Stomach smooth muscle (tissue), 2 donors: ENCODE measurements around the gene ANXA2.

Source experiments
- H3K27ac ChIP-seq: one replicate; pipeline ENCODE4 v1.7.0; 2013; ENCODE audit warnings: mild to moderate bottlenecking, low read length, inconsistent platforms
- H3K27me3 ChIP-seq, 2 donors: one replicate each; pipeline ENCODE4 v1.7.0; 2013; ENCODE audit warnings: low read length in 2 of 2; ENCODE audit not compliant: insufficient read depth in 2 of 2, control insufficient read depth in 1 of 2
- H3K36me3 ChIP-seq, 2 donors: one replicate each; pipeline ENCODE4 v1.7.0; 2013; ENCODE audit warnings: low read length in 2 of 2; ENCODE audit not compliant: control insufficient read depth in 2 of 2, insufficient read depth in 2 of 2
- H3K4me1 ChIP-seq: one replicate; pipeline ENCODE4 v1.7.0; 2013; ENCODE audit warnings: low read length; ENCODE audit not compliant: control insufficient read depth, insufficient read depth
- H3K4me3 ChIP-seq, 2 donors: one replicate each; pipeline ENCODE4 v1.7.0; 2013; ENCODE audit warnings: low read length in 2 of 2
- H3K9ac ChIP-seq, 2 donors: one replicate each; pipeline ENCODE4 v1.7.0; 2013; ENCODE audit warnings: low read length in 2 of 2, mild to moderate bottlenecking in 1 of 2
- H3K9me3 ChIP-seq, 2 donors: one replicate each; pipeline ENCODE4 v1.7.0; 2013; ENCODE audit warnings: low read length in 2 of 2; ENCODE audit not compliant: control insufficient read depth in 2 of 2
- donor health status: healthy.
- donor health status: Pancreatic carcinoma.

Gene ANXA2

GRCh38 chr15:60379185-60379524 is 18.6 kb downstream of the ANXA2 start:
- peaks cover 15 to 26% of the 10 kb centered on the region in 2 donors for H3K36me3 ChIP-seq
- no peak overlapping the region for H3K27ac ChIP-seq
- peaks cover 33% of the 10 kb centered on the region for H3K4me1 ChIP-seq
- H3K9ac ChIP-seq, result no peak overlapping the region
- no peak overlapping the region for H3K4me3 ChIP-seq
- H3K9me3 ChIP-seq, result no peaks in the 10 kb centered on the region
- no peaks in the 10 kb centered on the region for H3K27me3 ChIP-seq

- Histone ChIP-seq H3K27ac (no peak overlapping the region), H3K9me3 (no peaks in the 10 kb centered on the region), H3K4me3 (no peak overlapping the region), H3K36me3 (peaks cover 12 to 26% of the 10 kb centered on the region in 2 donors), H3K27me3 (no peaks in the 10 kb centered on the region), H3K4me1 (peaks cover 51% of the 10 kb centered on the region), H3K9ac (no peak overlapping the region)
Measured at GRCh38 chr15:60376677-60377095, 21.1 kb downstream of the ANXA2 start.

- Histone ChIP-seq H3K4me1 (peaks cover 64% of the 10 kb centered on the region), H3K9ac (peak overlapping the region in 1 of 2 donors; percentile 7), H3K36me3 (peaks cover 5 to 18% of the 10 kb centered on the region in 2 donors)
Measured at GRCh38 chr15:60375306-60375705, 22.5 kb downstream of the ANXA2 start.

GRCh38 chr15:60374628-60375081 is 23.1 kb downstream of the ANXA2 start:
- Histone ChIP-seq H3K27ac (peak overlapping the region; percentile 60), H3K36me3 (peaks cover under 1 to 17% of the 10 kb centered on the region in 2 donors), H3K9me3 (no peaks in the 10 kb centered on the region), H3K27me3 (no peaks in the 10 kb centered on the region), H3K9ac (peak overlapping the region; percentile 7 to 42), H3K4me3 (peak overlapping the region in 1 of 2 donors; percentile 44), H3K4me1 (peaks cover 60% of the 10 kb centered on the region)

More at GRCh38 chr15:60375306-60375705, 22.5 kb downstream of the ANXA2 start:
- H3K27ac ChIP-seq, result peak overlapping the region; percentile 60
- H3K27me3 ChIP-seq, result no peaks in the 10 kb centered on the region
- no peak overlapping the region for H3K4me3 ChIP-seq
- H3K9me3 ChIP-seq, result no peaks in the 10 kb centered on the region

GRCh38 chr15:60374209-60374608 is 23.6 kb downstream of the ANXA2 start:
- peak overlapping the region in 1 of 2 donors; percentile 44 for H3K4me3 ChIP-seq
- H3K27ac ChIP-seq, result peak overlapping the region; percentile 60
- H3K9ac ChIP-seq, result peak overlapping the region; percentile 7 to 47

GRCh38 chr15:60373745-60374144 is 24.0 kb downstream of the ANXA2 start:
- Histone ChIP-seq H3K4me1 (peaks cover 60% of the 10 kb centered on the region), H3K27me3 (no peaks in the 10 kb centered on the region), H3K36me3 (peaks cover 0 to 14% of the 10 kb centered on the region in 2 donors), H3K9me3 (no peaks in the 10 kb centered on the region), H3K4me3 (no peak overlapping the region), H3K9ac (no peak overlapping the region), H3K27ac (peak overlapping the region; percentile 60)

More at GRCh38 chr15:60374209-60374608, 23.6 kb downstream of the ANXA2 start:
- Histone ChIP-seq H3K9me3 (no peaks in the 10 kb centered on the region), H3K4me1 (peaks cover 60% of the 10 kb centered on the region), H3K36me3 (peaks cover 0 to 14% of the 10 kb centered on the region in 2 donors), H3K27me3 (no peaks in the 10 kb centered on the region)

- Histone ChIP-seq H3K4me1 (peaks cover 60% of the 10 kb centered on the region), H3K27me3 (no peaks in the 10 kb centered on the region), H3K4me3 (no peak overlapping the region), H3K9ac (no peak overlapping the region), H3K27ac (peak overlapping the region; percentile 60), H3K36me3 (peaks cover 0 to 14% of the 10 kb centered on the region in 2 donors), H3K9me3 (no peaks in the 10 kb centered on the region)
Measured at GRCh38 chr15:60373327-60373726, 24.5 kb downstream of the ANXA2 start.

- peaks cover 60% of the 10 kb centered on the region for H3K4me1 ChIP-seq
- H3K4me3 ChIP-seq, result no peak overlapping the region
- H3K9me3 ChIP-seq, result no peaks in the 10 kb centered on the region
- no peak overlapping the region for H3K9ac ChIP-seq
- H3K36me3 ChIP-seq, result peaks cover 0 to 14% of the 10 kb centered on the region in 2 donors
- peak overlapping the region; percentile 31 for H3K27ac ChIP-seq
- H3K27me3 ChIP-seq, result no peaks in the 10 kb centered on the region
Measured at GRCh38 chr15:60372756-60373155, 25.0 kb downstream of the ANXA2 start.

GRCh38 chr15:60372227-60372626 is 25.6 kb downstream of the ANXA2 start:
- Histone ChIP-seq H3K9me3 (no peaks in the 10 kb centered on the region), H3K9ac (no peak overlapping the region), H3K27ac (peak overlapping the region; percentile 31), H3K36me3 (peaks cover 0 to 14% of the 10 kb centered on the region in 2 donors), H3K27me3 (no peaks in the 10 kb centered on the region), H3K4me3 (no peak overlapping the region), H3K4me1 (peaks cover 60% of the 10 kb centered on the region)

- Histone ChIP-seq H3K36me3 (peaks cover 0 to 9% of the 10 kb centered on the region in 2 donors), H3K4me3 (peak overlapping the region in 1 of 2 donors; percentile 49), H3K27me3 (no peaks in the 10 kb centered on the region), H3K27ac (peak overlapping the region; percentile 31), H3K9ac (peak overlapping the region in 1 of 2 donors; percentile 5), H3K4me1 (peaks cover 55% of the 10 kb centered on the region), H3K9me3 (no peaks in the 10 kb centered on the region)
Measured at GRCh38 chr15:60371175-60372051, 26.4 kb downstream of the ANXA2 start.

- Histone ChIP-seq H3K4me1 (peaks cover 51% of the 10 kb centered on the region), H3K27me3 (no peaks in the 10 kb centered on the region), H3K27ac (peak overlapping the region; percentile 25), H3K9ac (peak overlapping the region in 1 of 2 donors; percentile 5), H3K9me3 (no peaks in the 10 kb centered on the region), H3K36me3 (peaks cover 0 to 7% of the 10 kb centered on the region in 2 donors), H3K4me3 (no peak overlapping the region)
Measured at GRCh38 chr15:60370869-60371136, 27.0 kb downstream of the ANXA2 start.
